Brain microvascular endothelial cell (primary cell): ENCODE data around the gene CILP2.

Experiments used
- DNase-seq: peaks from one replicate; pipeline ENCODE4 v3.0.0-alpha.2; 2020
- H3K27ac ChIP-seq: fragments of 250-450 bp; sonication (Bioruptor Pico); 2 replicates; pipeline ENCODE4 v1.5.1; 2020; ENCODE audit warnings: mild to moderate bottlenecking, moderate library complexity
- H3K27me3 ChIP-seq: fragments of 250-450 bp; sonication (Bioruptor Pico); replicated peaks from 2 replicates; pipeline ENCODE4 v1.5.1; 2020; ENCODE audit warnings: mild to moderate bottlenecking
- H3K36me3 ChIP-seq: fragments of 250-450 bp; sonication (Bioruptor Pico); replicated peaks from 2 replicates; pipeline ENCODE4 v1.5.1; 2020; ENCODE audit warnings: mild to moderate bottlenecking
- H3K4me3 ChIP-seq: 2 replicates; pipeline ENCODE4 v1.5.1; 2011; ENCODE audit warnings: low read depth, mild to moderate bottlenecking, control low read depth, low read length, moderate library complexity
- in situ Hi-C: cut with HindIII; loops from 2 replicates; pipeline ENCODE4 v1.10.0; 2017; ENCODE audit warnings: low sequenced_read_pairs, low pct_ligation_motif_present
- TF ChIP-seq, protein P1 (sequence below): IDR thresholded peaks from 2 replicates; pipeline ENCODE4 v1.5.1; 2011; ENCODE audit warnings: low read depth, mild to moderate bottlenecking, moderate library complexity, low read length, control low read depth, inconsistent platforms; ENCODE audit errors: missing control alignments

Gene CILP2

DNA sequence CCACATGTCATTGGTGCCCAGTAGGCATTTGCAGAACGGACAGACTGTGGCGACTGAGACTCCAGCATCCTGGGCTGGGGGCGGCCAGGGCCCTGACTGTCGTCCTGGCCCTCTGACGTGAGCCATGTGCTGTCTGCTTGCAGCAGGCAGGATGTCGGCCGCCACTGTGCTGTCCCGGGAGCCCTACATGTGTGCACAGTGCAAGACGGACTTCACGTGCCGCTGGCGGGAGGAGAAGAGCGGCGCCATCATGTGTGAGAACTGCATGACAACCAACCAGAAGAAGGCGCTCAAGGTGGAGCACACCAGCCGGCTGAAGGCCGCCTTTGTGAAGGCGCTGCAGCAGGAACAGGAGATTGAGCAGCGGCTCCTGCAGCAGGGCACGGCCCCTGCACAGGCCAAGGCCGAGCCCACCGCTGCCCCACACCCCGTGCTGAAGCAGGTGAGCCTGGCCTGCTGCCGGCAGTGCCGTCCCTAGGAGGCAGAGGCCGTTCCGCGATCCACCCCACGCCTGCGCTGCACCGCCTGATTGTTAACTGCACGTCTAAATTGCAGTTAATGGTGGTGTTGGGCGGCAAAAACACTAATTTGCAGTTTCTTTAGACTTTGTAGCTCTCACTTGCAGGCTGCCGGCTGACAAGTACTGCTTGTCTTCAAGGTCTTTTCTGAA is 37.0 kb upstream of the CILP2 start:
- in situ Hi-C loops = no loop called here
- no peak for DNase-seq

GRCh38 chr19:19501798-19502197 is 36.3 kb upstream of the CILP2 start:
- in situ Hi-C loops = no loop called here
- TF ChIP-seq, protein P1, sequence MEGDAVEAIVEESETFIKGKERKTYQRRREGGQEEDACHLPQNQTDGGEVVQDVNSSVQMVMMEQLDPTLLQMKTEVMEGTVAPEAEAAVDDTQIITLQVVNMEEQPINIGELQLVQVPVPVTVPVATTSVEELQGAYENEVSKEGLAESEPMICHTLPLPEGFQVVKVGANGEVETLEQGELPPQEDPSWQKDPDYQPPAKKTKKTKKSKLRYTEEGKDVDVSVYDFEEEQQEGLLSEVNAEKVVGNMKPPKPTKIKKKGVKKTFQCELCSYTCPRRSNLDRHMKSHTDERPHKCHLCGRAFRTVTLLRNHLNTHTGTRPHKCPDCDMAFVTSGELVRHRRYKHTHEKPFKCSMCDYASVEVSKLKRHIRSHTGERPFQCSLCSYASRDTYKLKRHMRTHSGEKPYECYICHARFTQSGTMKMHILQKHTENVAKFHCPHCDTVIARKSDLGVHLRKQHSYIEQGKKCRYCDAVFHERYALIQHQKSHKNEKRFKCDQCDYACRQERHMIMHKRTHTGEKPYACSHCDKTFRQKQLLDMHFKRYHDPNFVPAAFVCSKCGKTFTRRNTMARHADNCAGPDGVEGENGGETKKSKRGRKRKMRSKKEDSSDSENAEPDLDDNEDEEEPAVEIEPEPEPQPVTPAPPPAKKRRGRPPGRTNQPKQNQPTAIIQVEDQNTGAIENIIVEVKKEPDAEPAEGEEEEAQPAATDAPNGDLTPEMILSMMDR = no peak
- no peak for DNase-seq
- Histone ChIP-seq H3K27ac (no peak overlapping the region), H3K36me3 (peaks cover 83% of the 10 kb centered on the region), H3K4me3 (no peak overlapping the region), H3K27me3 (no peaks in the 10 kb centered on the region)

More for the DNA sequence above, 37.0 kb upstream of the CILP2 start:
- Histone ChIP-seq H3K4me3 (no peak overlapping the region), H3K27ac (no peak overlapping the region), H3K27me3 (no peaks in the 10 kb centered on the region), H3K36me3 (peaks cover 88% of the 10 kb centered on the region)
- TF ChIP-seq, protein P1 = no peak

GRCh38 chr19:19502281-19502680 is 35.8 kb upstream of the CILP2 start:
- in situ Hi-C loops = no loop called here
- Histone ChIP-seq H3K4me3 (no peak overlapping the region), H3K36me3 (peaks cover 83% of the 10 kb centered on the region), H3K27me3 (no peaks in the 10 kb centered on the region), H3K27ac (no peak overlapping the region)
- TF ChIP-seq, protein P1 = no peak
- no peak for DNase-seq

- in situ Hi-C loops = no loop called here
- Histone ChIP-seq H3K36me3 (peaks cover 85% of the 10 kb centered on the region), H3K27ac (no peak overlapping the region), H3K27me3 (no peaks in the 10 kb centered on the region), H3K4me3 (no peak overlapping the region)
- TF ChIP-seq, protein P1 = no peak
- DNase-seq = no peak
Measured at GRCh38 chr19:19502808-19503602, 35.1 kb upstream of the CILP2 start.

- in situ Hi-C loops = no loop called here
- H3K27me3 ChIP-seq = no peaks in the 10 kb centered on the region
- TF ChIP-seq, protein P1 = no peak
- peaks cover 67% of the 10 kb centered on the region for H3K36me3 ChIP-seq
- no peak overlapping the region for H3K4me3 ChIP-seq
- no peak overlapping the region for H3K27ac ChIP-seq
- no peak for DNase-seq
Measured at GRCh38 chr19:19504754-19505668, 33.1 kb upstream of the CILP2 start.
